Measurements from ENCODE around the gene KLRK1.
"Not testable (repeated sequence)": the region's sequence is repeated elsewhere in the genome, so short reads cannot be mapped to it uniquely, and the experiment has no call there.

The KLRK1 gene

GRCh38 chr12:10389904-10390303, at the start of gene KLRK1:
Gene KLRK1, minus strand, starts transcription at chr12:10390041. Its CDS starts 1,231 bp downstream, at chr12:10388810.
- no peak for DNase-seq (ENCODE audit: low spot score)

DNA sequence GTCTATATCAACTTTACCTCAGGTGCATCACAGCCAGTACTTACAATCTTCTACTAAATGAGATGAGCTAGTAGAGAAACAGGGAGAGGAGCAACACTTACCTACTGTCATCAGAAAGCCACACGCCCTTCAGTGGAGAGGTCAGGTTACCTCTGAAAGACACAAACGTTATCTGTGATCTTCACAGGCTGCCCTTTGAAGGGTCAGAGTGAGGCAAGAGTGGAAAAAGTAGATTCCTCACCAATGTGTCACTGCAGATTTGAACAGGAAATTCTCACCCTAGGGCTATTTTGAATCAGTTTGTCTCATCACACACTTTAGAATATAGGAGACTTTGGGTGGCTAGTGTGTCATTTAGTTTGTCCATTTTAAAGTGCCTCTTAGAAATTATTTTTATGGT, 47.8 kb upstream of the KLRK1 start:
- DNase-seq (ENCODE audit: low spot score), result not testable (repeated sequence)

- DNase-seq (ENCODE audit: low spot score), result peak; percentile 95
Observed at GRCh38 chr12:10435816-10436215, 46.0 kb upstream of the KLRK1 start, which contains the start of gene KLRC2. Gene KLRC2, minus strand, starts transcription at chr12:10436010. Its CDS starts 24 bp downstream, at chr12:10435986.

DNA sequence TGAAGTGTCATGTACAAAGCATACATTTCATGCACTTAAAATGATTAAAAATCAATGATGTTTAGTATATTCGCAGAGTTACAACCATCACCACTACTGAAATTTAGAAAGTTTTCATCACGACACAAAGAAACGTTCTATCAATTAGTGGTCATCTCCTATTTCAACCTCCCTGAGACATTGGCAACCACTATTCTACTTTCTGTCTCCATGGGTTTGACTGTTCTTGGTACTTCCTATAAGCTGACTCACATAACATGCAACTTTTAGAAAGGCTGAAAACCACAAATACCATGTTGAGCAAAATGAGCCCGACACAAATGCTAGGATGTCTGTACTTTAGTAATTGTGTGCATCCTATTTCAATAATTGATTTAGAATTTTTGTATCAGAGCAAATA, 40.8 kb upstream of the KLRK1 start:
- DNase-seq (ENCODE audit: low spot score), result not testable (repeated sequence)

GRCh38 chr12:10425938-10426337, 36.1 kb upstream of the KLRK1 start:
- not testable (repeated sequence) for DNase-seq (ENCODE audit: low spot score)

DNA sequence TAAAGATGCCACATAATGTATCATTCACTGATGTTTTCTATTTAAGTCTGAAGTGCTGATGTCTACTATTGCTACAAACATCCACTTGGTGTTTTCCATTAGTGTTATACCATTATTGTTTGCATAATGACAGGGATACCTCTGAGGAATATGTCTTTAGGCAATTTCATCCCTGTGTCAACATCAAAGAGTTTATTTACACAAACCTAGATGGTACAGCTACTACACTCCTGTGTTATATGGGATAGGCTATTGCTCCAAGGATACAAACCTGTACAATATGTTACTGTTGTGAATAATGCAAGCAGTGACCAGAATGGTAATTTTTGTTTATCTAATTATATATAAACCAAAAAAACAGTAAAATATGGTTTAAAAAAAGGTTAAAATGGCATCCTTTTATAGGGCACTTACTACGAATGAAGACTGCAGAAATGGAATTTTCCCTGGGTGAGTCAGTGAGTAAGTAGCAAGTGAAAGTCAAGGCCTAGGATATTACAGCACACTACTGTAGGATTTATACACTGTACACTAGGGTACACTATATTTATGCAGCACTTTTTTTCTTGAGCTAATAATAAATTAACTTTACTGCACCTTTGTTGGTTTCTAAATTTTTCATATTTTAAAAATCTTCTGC, 34.5 kb upstream of the KLRK1 start:
- not testable (repeated sequence) for DNase-seq (ENCODE audit: low spot score)

GRCh38 chr12:10422159-10422558, 32.3 kb upstream of the KLRK1 start:
- DNase-seq (ENCODE audit: low spot score), result not testable (repeated sequence)

GRCh38 chr12:10420334-10420733, 30.5 kb upstream of the KLRK1 start, which contains the start of gene KLRC3:
Gene KLRC3, minus strand, starts transcription at chr12:10420595. Its CDS starts 45 bp downstream, at chr12:10420550.
- peak; percentile 80 for DNase-seq (ENCODE audit: low spot score)

DNA sequence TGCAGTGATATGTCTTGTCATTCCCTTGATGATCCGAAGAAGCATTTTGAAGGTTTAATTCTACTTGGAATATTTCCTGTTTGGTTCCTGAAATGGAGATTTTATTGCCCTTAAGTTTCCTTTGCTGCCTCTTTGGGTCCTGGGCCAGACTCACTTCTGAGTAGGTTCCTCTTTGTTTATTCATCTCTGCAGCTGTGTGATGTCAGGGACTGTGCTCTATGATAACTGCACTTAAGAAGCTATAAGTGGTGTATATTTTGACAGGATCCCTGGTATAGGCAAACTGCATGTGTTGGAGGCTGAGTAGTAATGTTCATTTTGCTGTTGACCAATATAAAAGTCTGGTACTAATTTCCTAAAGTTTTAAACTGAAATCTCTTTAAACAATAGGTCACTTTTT, 19.6 kb upstream of the KLRK1 start, which contains the start of gene KLRC4:
Gene KLRC4, minus strand, starts transcription at position 366 of the 400 bp plus-strand sequence. Its CDS starts 182 bp downstream, at position 184.
- DNase-seq (ENCODE audit: low spot score), result peak; percentile 97

DNA sequence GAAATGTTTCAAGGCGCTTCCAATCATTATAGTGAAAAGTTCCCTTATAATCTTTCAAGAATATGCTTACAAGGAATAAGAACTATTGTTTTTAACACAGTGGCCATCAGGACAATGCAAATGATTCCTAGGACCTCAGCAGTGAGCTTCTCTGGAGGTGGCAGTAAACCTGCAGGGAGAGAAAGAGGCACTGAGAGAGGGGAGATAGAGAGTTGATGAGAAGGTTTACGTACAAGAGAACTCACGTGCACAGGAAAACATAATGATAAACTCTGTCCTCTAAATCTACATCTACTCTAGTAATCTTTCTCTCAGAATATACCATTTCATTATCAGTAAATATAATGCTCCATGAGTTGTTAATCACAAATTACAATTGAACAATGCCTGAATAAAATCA, 19.0 kb upstream of the KLRK1 start:
- DNase-seq (ENCODE audit: low spot score), result peak; percentile 71

GRCh38 chr12:10406725-10407124, 16.9 kb upstream of the KLRK1 start:
- DNase-seq (ENCODE audit: low spot score), result peak; percentile 66

DNA sequence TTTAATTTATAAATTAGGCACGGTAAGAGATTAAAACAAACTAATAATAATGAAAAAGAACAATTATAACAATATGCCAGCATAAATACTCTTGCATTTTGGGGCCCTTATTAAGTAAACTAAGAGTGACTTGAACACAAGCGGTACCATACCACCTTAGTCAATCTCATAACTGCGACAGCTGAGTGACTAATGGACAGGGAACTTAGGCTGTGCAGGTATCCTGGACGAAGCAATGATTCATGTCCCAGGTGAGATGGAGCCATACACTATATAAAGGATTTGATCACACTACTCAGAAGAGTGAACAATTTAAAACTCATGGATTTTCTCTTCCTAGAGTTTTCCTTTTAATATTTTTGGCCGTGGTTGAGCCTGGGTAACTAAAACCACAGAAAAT, 15.5 kb upstream of the KLRK1 start:
- DNase-seq (ENCODE audit: low spot score), result no peak

DNA sequence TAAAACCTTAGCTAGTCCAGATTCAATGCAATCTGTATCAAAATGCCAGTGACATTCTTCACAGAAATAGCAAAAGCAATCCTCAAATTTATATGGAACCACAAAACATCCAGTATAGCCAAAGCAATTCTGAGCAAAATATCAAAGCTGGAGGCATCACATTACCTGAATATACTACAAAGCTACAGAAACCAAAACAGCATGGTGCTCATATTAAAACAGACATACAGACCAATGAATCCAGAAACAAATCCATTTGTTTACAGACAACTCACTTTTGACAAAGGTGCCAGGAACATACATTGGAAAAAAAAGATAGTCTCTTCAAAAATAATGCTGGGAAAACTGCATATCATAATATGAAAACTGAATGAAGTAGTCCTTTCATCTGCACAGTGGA, 15.0 kb upstream of the KLRK1 start:
- no peak for DNase-seq (ENCODE audit: low spot score)

DNA sequence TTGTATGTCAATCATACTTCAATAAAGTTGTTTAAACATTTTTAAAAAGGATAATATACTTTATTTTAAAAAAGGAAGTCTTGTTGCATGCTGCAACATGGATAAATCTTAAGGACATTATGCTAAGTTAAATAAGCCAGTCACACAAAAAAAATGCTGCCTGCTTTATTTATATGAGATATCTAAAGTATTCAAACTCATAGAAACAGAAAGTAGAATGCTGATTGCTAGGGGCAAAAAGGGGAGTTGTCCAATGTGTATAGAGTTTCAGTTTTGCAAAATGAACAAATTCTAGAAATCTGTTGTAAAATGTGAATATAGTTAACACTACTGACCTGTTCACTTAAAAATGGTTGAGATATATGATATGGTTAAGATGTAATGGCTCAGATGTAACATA, 11.0 kb upstream of the KLRK1 start:
- no peak for DNase-seq (ENCODE audit: low spot score)

GRCh38 chr12:10398168-10398567, 8.3 kb upstream of the KLRK1 start:
- DNase-seq (ENCODE audit: low spot score), result no peak

DNA sequence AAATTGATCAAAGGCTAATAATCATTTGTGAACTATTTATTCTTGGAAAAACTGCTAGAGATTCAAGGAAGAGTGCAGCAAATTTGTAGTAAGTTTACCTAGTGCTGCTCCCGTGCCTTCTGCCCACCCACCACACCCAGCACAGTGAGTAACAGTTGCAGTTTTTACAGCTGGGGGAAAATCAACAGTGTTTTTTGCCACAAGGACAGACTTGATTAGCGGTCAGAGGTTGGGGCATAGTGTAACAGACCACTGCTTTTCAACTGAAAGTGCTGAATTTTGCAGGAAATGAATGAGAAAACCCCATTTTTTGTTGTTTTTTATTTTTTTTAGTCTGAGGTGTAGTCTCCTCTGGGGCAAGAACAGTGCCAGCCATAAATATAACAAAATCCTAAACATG, 7.5 kb upstream of the KLRK1 start:
- peak; percentile 37 for DNase-seq (ENCODE audit: low spot score)

DNA sequence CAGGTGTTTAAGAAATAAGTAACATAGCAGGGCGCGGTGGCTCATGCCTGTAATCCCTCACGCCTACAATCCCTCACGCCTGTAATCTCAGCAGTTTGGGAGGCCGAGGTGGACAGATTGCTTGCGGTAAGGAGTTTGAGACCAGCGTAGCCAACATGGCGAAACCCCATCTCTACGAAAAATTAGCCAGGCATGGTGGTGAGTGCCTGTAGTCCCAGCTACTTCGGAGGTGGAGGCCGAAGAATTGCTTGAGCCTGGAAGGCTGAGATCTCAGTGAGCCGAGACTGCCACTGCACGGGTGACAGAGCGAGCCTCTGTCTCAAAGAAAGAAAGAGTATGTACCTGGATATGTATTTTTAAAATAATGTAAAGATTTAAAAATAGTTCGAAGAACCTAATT, 6.3 kb upstream of the KLRK1 start:
- DNase-seq (ENCODE audit: low spot score), result not testable (repeated sequence)

GRCh38 chr12:10395390-10395998, 5.7 kb upstream of the KLRK1 start:
- DNase-seq (ENCODE audit: low spot score), result peak; percentile 96

DNA sequence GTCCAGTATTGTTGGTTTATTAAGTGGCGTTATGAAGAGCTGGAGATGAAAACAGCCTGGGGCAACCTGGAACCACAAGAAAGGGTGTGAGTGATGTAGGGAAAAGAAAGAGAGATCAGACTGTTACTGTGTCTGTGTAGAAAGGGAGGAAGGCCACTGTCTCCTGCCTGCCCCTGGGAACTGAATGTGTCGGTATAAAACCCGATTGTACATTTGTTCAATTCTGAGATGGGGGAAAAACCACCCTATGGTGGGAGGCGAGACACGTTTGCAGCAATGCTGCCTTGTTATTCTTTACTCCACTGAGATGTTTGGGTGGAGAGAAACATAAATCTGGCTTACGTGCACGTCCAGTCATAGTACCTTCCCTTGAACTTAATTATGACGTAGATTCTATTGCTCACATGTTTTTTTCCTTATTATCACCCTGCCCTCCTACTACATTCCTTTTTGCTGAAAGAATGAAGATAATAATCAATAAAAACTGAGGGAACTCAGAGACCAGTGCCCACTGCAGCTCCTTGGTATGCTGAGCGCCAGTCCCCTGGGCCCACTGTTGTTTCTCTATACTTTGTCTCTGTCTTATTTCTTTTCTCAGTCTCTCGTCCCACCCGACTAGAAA, 4.8 kb upstream of the KLRK1 start:
- peak; percentile 47 for DNase-seq (ENCODE audit: low spot score)

DNA sequence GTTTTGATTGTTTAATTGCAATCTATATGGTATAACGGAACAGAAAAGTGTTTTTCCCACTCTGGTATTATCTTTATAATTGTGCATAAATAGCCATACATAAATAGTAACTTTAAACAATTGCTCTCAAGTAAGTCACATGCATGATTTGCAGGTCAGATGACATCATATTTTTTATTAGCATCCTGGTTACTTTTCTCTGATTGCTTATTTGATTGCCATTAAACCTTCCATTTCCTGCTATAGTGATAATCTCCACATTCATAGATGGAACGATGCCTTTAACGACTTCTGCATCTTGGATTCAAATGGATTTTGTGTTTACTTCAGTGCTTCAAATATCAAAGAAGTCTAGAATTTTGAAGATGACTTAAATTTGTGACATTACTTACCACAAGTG, 3.5 kb upstream of the KLRK1 start:
- no peak for DNase-seq (ENCODE audit: low spot score)

- peak; percentile 70 for DNase-seq (ENCODE audit: low spot score)
Observed at GRCh38 chr12:10392394-10392930, 2.6 kb upstream of the KLRK1 start.

DNA sequence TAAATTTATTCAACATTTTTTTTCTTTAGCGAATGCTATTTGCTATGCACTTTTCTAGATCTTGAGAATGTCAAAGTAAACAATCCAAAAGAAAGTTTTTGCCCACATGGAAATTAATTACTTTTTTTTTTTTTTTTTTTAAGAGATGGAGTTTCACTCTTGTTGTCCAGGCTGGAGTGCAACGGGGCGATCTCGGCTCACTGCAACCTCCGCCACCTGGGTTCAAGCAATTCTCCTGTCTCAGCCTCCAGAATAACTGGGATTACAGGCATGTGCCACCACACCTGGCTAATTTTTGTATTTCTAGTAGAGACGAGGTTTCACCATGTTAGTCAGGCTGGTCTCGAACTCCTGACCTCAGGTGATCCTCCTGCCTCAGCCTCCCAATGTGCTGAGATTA, 1.1 kb upstream of the KLRK1 start:
- DNase-seq (ENCODE audit: low spot score), result not testable (repeated sequence)

Measured in SW480 (cell line).